WI38 (cell line): ENCODE results near the gene CNTNAP4.

Experiments
- H3K4me3 ChIP-seq: 2 replicates; pipeline ENCODE4 v1.5.1; 2011; ENCODE audit warnings: low read depth, mild to moderate bottlenecking, control low read depth, low read length
- TF ChIP-seq, protein P1 (sequence below): IDR thresholded peaks from 2 replicates; pipeline ENCODE4 v1.5.1; 2012; ENCODE audit warnings: low read depth, mild to moderate bottlenecking, control low read depth, low read length

CNTNAP4 gene

DNA sequence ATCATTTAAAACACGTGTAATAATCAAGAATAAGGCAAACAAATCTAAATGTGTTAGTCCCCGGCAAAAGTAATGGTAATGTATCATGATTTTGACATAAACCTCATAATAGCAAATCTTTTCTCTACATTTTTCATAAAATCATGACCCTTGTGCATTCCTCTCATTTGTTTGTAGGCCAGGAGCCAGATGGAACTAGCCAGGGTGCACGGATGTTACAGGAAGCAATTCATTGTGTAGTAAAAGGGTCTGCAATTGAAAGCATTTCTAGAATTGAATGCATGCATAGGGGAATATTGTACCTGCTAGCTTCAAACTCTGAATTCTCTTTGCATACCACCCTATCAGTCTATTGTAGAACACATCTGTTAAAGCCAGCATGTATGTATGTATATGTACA, 66.6 kb downstream of the CNTNAP4 start:
- H3K4me3 ChIP-seq = no peak overlapping the region
- TF ChIP-seq, protein P1, sequence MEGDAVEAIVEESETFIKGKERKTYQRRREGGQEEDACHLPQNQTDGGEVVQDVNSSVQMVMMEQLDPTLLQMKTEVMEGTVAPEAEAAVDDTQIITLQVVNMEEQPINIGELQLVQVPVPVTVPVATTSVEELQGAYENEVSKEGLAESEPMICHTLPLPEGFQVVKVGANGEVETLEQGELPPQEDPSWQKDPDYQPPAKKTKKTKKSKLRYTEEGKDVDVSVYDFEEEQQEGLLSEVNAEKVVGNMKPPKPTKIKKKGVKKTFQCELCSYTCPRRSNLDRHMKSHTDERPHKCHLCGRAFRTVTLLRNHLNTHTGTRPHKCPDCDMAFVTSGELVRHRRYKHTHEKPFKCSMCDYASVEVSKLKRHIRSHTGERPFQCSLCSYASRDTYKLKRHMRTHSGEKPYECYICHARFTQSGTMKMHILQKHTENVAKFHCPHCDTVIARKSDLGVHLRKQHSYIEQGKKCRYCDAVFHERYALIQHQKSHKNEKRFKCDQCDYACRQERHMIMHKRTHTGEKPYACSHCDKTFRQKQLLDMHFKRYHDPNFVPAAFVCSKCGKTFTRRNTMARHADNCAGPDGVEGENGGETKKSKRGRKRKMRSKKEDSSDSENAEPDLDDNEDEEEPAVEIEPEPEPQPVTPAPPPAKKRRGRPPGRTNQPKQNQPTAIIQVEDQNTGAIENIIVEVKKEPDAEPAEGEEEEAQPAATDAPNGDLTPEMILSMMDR = no peak

DNA sequence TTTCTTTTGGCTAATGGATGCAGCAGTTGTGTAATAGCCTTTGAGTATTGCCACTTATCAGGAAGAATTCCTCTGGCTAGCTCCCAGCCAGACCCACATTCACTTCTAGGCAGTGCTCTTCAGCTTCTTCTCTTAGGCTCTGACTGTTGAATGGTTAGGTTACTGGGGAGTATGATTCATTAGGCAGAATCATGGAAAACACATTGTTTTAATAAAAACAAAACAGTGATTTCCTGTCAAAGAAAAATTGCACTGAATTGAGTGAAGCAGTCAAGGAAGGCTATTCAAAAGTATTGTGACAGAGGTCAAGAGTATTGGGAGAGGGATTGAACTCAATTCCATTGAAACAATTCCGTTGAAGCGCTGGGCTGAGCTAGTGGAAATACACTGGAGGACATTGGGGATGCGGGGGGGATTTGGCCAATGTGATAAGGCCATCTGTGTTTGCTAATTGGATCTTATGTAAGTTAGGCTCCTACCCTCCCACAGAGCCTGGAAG, 68.0 kb downstream of the CNTNAP4 start:
- TF ChIP-seq, protein P1 = no peak
- no peak overlapping the region for H3K4me3 ChIP-seq

DNA sequence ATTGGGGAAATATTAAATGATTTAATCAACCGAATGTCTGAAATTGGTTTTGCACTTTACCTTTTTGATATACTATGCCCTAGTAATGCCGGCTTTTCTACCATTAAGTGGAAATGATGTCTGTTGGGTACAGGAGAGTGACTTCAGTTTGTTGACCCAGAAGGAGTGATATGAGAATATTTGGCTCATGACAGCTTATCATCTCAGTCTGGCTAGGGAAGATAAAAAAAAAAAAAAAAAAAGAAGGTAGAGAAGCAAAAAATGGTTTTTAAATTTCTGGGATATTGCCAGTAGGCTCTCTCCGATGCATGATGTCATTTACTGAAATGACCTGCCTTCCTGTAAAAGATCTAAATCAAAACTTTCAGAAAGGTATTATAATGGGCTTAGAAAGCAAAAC, 69.0 kb downstream of the CNTNAP4 start:
- H3K4me3 ChIP-seq = no peak overlapping the region
- TF ChIP-seq, protein P1 = no peak

DNA sequence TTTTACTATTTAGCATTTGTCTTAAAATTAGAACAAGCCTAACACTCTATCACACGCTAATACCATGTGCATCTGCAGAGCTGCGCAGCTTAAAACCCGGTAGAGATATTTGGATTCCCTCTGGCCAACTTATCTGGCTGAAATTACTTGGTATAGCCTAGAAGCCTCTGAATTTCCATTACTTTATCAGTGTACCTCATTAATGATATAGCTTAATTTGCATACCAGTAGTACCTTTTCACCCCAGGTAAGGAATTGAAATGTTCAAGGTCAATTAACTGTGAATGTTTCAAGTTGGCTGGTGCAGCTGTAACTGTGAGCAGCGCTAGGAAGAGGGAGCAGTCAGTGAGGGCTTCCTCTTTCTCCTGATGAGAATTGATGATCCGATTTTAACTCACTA, 74.2 kb downstream of the CNTNAP4 start:
- TF ChIP-seq, protein P1 = no peak

DNA sequence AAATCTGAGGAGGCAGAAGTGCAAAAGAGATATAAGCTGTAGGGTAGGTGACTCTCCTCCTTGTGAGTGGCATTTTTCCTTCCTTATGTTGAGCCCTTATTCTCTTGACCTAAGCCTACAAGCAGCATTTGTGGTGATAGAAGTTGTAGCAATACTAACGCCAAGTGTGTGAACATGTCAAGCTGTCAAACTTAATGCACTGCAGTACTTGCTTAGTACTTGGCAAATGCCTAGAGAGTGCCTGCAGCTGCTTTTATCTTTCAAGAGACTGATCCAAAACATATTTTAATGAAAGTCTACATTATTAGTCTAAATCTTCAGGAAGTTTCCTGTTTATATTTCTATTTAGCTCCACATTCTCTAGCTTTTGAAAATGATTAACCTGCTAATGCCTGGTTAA, 83.2 kb downstream of the CNTNAP4 start:
- TF ChIP-seq, protein P1 = no peak
- no peak overlapping the region for H3K4me3 ChIP-seq

More for the DNA sequence above, 74.2 kb downstream of the CNTNAP4 start:
- H3K4me3 ChIP-seq = no peak overlapping the region

DNA sequence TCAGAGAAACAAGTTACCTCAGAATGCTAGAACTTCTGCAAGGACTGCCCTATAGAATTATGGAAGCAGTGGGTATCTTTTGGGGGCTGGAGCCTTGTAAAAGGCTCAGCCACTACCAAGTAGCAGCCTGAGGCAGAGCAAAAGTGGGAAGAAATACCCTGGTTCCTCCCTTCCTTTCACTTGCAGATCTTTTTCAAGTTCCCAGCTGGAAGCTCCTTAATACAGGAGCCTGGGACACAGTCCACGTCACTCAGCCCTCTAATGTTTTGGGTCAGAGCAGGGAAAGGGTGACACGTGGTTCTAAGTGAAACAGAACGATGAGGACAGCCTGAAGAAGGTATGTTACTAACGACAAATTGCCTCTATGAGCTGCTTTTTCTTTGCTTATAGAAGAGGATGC, 93.1 kb downstream of the CNTNAP4 start:
- TF ChIP-seq, protein P1 = no peak
- no peak overlapping the region for H3K4me3 ChIP-seq

GRCh38 chr16:76371441-76371840, 94.2 kb downstream of the CNTNAP4 start:
- H3K4me3 ChIP-seq = no peak overlapping the region
- TF ChIP-seq, protein P1 = no peak
